ENCODE measurements around the gene ABCC6. TPM values are rescaled to one million over a fixed set of nuclear protein-coding genes. Genes with fewer than 3 reads are reported as not detected.
"Not testable (repeated sequence)": the region's sequence is repeated elsewhere in the genome, so short reads cannot be mapped to it uniquely, and the experiment has no call there.

Gene ABCC6
- total RNA-seq, 1 experiment from 2014 or later = not detected

DNA sequence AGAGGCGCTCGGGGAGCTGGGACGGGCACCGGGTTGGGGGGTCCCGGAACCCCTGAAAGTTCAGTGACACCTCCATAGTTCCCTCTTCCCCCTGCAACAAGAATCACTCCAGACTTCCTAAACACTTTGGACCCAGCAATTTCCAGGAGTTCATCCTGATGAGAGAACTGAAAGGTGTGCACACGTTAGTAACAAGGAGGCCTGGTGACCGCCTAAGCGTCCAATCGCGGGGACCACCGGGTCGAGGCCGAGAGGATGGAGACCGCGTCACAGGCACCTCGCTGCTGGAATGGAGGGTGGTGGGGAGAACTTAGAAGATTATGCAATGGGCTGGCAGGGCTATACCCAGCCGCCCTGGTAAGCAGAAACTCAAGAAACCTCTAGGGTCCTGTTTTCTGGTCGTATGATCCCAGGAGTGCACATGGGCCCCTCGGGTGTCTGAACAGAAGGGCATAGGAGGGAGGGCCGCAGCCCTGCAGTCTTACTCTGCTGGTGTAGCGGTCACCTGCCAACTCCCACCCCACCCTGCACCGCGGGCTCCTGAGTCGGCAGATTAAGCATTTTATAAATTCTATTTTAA, 458 bp upstream of the ABCC6 start:
- DNase-seq (ENCODE audit: low read depth) = not testable (repeated sequence)

DNA sequence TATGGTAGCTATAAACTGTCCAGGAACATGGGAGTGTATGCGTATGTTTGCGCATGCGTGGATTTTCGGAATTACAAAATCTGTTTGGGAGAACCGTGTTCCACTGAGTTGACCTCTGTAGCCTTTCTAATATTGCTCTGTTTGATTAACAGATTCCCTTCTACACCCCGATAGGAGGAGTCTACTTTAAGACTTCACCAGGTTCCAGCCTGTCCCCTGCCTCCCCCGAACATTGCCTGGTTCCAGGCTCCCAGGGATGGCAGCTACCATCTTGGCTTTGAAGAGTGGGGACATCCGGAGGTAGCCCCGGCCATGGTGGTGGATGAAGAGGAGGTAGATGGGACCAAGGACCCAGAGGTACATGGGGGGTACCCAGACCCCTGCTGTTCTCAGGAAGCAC, 1.9 kb downstream of the ABCC6 start:
- not testable (repeated sequence) for DNase-seq (ENCODE audit: low read depth)

DNA sequence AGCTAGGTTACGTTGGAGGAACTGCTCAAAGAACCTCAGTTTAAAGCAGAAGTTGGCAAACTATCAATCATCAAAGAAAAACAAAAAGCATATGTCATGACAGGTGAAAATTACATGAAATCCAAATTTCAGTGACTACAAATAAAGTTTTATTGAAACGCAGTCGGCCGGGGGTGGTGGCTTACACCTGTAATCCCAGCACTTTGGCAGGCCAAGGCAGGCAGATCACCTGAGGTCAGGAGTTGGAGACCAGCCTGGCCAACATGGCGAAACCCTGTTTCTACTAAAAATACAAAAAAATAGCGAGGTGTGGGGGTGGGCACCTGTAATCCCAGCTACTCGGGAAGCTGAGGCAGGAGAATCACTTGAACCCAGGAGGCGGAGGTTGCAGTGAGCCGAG, 2.8 kb downstream of the ABCC6 start:
- DNase-seq (ENCODE audit: low read depth) = not testable (repeated sequence)

DNA sequence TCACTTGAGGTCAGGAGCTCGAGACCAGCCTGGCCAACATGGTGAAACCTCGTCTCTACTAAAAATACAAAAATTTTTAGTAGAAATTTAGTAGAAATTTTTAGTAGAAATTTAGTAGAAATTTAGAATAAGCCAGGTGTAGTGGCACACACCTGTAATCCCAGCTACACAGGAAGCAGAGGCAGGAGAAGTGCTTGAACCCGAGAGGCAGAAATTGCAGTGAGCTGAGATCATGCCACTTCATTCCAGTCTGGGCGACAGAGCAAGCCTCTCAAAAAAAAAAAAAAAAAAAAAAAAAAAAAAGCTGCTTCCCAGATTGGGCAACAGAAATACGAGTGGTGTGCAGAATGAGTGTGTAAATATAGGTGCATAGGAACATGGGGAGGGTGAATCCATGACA, 4.5 kb downstream of the ABCC6 start:
- DNase-seq (ENCODE audit: low read depth) = not testable (repeated sequence)

DNA sequence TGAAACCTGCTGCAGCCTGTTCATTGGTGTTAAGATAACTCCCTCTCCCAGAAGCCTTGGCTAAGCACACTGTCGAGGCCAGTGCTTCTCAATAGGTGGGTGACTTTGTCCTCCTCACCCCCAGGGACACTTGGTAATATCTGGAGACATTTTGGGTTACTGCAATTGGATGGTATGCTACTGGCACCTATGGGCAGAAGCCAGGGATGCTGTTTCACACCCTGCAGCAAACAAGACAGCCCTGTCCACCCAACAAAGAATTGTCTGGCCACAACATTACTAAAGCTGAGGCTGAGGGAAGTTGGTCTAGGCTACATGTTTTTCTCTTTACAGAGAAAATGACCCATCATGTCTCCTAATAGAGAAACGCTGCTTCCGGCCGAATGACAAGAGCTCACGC, 4.9 kb downstream of the ABCC6 start:
- not testable (repeated sequence) for DNase-seq (ENCODE audit: low read depth)

DNA sequence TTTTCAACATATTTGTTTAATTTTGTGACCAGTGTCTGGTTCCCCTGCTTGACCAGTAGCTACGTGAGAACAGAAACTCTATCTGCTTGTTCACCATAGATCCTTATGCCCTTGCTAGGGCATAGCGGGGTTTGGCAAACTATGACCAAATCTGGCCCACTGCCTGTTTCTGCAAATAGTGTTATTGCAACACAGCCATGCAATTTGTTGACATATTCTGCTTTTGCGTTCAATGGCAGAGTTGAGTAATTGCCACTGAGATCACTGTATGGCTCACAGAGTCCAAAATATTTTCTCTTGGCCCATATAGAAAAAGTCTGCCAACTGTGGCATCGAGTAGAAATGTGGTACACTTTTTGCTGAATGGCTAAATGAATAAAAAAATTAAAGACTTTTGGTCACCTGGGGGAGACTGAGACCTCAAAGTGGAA, 9.4 kb downstream of the ABCC6 start:
- DNase-seq (ENCODE audit: low read depth) = not testable (repeated sequence)

DNA sequence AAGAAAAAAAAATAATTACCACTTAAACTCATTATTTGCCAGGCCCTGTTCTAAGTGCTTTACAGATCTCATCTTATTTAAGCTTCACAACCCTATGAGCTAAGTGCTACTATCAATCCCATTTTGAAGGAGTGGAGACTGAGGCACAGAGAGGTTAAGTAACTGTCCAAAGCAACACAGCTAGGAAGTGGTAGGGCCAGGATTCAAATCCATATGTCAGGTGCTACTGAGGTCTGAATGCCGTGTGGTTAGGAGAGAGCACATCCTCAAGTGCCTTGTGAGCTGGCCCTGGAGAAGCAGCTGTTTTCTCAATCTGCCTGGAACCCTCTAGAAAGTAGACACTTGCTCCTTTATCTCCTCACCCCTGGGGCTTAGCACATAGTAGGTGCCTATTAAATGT, 11.9 kb downstream of the ABCC6 start:
- not testable (repeated sequence) for DNase-seq (ENCODE audit: low read depth)

DNA sequence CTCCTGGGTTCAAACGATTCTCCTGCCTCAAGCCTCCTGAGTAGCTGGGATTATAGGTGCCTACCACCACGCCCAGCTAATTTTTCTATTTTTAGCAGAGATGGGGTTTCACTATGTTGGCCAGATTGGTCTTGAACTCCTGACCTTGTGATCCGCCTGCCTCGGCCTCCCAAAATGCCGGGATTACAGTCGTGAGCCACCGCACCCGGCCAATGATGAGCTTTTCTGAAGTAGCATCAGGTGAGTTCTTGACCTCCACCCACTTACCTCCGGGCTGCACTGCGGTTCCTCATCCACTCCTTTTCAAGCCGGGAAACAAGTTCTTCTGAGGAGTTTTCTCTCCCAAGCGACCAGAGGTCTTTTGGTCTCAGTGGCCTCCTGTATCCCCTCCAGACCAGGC, 14.8 kb downstream of the ABCC6 start:
- not testable (repeated sequence) for DNase-seq (ENCODE audit: low read depth)

DNA sequence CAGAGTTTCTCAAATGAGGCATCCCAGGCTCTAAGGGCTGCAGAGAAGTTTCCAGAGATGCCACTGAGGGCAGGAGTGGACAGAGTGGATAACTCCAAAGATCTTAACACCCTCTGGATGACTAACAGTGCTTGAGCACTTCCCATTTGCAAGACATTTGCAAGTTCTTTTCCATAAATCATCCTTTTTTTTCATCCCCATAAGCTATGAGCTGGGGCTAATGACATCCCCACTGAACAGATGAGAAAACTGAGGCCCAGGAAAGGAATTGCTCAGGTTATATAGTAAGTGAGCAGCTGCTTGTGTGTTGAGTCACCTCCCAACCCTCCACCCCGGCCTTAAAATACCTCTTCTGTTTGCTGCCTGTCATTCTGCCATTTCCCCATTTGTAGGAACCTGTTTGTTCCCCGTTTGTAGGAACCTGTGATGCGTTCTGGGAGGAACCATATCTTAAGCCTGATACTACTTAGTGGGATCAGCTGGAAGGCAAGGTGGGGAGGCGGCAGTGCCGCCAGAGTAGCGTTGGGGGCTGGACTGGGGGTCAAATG, 15.4 kb downstream of the ABCC6 start:
- DNase-seq (ENCODE audit: low read depth) = not testable (repeated sequence)

DNA sequence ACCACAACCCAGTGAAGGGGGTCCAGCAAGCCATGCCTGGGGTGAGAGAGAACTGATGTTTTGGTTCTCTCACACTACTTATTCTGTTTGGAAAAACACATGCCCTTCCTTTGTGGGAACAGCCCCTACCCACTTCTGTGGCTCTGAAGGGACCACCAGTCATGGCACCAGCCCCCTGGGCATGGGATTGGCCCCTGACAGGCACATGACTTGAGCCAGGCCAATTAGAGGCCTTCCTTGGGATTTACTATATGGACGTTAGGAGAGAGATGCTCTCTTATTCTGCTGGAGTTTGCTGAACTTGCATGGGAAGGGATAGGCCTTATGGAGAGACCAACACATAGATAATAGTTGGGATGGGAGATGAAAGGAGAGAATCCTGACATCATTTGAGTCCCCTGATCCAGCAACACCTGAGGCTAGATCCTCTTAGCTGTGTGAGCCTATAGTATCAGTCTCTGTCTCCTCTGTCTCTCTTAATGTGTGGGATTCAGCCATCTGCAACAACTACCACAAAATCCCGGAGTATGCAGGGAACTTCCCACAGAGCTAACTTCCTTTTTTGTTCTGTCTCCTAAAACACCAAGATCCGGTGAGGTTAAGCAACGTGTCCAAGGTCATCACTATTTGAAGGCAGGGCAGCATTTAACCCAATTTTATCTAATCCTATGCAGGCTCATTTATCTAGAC, 16.1 kb downstream of the ABCC6 start:
- DNase-seq (ENCODE audit: low read depth) = not testable (repeated sequence)

DNA sequence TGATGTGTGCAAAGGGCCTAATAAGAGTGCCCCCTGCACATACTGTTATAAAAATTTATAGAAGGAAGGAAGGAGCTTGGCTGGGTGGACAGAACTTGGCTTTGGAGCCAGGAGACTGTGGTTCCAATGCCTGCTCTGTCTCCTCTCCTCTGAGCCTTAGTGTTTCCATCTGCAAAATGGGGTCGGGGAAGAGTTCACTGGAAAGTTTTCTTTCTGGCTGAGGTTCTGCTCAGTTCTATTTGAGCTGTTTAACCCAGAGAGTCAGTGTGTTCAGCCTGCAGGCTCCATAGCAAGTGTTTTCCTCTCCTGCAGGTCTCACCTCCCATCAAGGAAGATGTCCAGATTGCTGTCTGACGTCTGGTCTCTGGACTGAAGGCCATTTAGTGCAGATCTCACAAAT, 17.4 kb downstream of the ABCC6 start:
- DNase-seq (ENCODE audit: low read depth) = not testable (repeated sequence)

DNA sequence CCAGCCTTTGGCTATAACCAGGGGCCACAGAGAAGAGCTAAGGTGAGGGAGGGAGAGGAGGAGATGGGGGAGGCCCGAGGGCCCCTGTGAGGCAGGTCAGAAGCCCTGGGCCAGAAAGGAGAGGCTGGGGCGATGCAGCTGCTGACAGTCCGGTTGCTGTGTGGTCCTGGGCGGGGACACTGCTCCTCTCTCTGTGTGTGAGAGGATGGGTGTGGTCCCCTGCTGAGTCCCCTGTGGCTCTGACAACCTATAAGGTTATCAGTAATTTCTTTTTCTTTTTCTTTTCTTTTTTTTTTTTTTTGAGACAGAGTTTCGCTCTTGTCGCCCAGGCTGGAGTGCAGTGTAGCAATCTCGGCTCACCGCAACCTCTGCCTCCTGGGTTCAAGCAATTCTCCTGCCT, 18.7 kb downstream of the ABCC6 start:
- not testable (repeated sequence) for DNase-seq (ENCODE audit: low read depth)

DNA sequence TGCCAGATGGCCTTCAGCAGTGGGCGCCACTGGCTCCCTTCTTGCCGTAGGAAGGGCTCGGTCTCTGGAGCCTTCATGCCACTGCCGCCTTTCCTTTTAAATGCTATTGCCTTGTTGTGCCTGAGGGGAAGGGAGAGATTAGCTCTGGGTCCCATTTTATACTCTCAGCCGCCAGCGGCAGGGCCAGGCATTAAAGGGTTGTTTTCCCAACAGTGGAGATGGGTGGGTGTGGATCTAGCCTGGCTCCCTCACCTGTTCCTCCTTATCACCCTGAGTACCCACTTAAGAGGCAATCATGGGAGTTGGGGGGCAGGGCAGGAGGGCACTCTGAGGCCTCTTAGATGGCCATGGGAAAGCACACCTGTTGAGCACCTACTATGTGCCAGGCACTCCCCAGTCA, 19.8 kb downstream of the ABCC6 start:
- not testable (repeated sequence) for DNase-seq (ENCODE audit: low read depth)

DNA sequence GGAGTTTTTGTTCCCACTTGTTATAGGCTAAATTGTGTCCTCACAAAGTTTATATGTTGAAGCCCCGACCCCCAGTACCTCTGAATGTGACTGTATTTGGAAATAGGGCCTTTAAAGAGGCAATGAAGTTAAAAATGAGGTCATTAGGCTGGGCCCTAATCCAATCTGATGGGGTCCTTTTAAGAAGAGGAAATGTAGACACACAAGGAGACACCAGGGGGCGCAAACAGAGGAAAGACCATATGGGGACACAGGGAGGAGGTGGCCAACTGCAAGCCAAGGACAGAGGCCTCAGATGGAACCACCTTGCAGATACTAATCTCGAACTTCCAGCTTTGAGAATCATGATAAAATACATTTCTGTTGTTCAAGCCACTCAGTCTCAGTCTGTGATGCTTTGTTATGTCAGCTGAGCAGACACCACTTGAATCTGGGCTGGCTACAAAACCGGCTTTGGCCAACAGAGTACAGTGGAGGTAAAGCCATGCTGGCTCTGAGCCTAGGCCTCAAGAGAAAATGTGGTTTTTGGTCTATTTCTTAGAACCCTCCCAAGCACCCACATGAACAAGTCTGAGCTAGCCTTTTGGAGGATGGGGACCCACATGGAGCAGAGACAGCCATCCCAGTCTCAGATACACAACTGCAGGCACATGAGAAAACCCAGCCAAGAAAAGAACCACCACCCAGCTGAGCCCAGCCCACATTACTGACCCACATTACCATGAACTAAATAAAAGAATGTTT, 20.7 kb downstream of the ABCC6 start:
- DNase-seq (ENCODE audit: low read depth) = peak; percentile 48

DNA sequence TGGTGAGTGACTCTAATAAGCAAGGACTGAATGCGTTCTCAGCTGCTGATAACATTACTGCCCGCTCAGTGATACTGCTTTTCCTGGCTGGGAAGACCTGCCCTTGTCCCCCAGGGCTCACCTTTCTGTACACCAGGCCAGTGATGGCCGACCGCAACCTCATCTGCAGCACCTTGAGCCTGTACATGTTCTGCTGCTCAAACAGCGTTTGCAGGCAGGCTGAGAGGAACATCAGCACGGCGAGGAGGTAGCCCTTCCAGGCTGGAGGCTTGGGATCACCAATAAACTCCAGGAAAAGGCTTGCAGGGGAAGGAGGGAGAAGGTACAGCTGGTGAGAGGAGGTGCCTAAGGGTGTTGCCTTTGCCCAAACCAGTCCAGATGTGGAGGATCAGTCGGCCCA, 21.4 kb downstream of the ABCC6 start:
- not testable (repeated sequence) for DNase-seq (ENCODE audit: low read depth)

DNA sequence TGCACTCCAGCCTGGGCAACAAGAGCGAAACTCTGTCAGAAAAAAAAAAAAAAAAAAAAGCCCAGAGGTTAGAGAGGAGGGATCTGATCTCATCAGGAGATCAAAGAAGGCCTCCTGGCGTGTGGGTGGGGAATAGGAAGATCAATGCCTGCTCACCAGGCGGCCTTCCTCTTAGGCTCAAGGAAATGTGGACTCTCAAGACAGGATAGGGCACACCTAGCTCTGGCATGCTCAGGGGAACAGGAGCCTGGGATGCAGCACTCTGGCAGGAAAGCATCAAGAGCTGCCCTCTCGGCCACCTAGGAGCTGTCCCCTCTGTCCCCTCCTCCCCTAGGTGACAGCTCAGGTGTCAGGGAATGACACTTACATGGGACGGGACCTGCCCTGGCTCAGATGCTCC, 22.9 kb downstream of the ABCC6 start:
- not testable (repeated sequence) for DNase-seq (ENCODE audit: low read depth)

DNA sequence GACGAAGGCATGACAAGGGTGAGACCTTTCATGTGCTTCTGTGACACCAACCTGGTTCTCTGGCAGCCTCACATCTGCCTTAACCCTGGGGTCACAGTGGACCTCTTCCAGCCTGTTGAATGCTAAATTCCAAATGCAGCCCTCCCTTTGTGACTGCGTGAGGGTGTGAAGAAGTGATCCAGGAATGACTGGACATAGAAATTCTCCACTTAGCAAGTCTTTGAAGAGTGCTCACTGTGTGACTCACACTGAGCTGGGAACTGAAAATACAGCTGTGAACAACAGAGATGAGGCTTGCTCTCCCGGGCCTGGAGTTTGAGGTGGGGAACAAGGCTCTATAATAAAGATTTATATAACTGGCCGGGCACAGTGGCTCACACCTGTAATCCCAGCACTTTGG, 23.9 kb downstream of the ABCC6 start:
- DNase-seq (ENCODE audit: low read depth) = peak; percentile 66

DNA sequence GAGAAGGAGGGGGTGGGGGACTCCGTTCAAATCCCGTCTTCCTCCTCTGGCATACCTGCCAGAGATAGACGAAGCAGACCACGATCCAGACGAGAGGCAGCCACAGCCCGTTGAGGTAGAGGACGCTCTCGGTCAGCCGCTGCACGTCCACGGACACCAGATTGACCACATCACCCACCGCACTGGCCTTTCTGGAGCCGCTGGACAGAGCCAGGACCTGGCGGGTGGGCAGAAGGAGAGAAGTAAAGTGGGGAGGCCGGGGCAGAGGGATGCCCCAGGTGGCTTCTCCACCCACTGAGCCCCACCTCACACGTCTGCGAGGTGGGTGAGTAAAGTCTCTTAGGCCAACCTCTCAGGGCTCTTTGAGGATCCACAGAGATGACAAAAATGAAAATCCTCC, 25.3 kb downstream of the ABCC6 start:
- DNase-seq (ENCODE audit: low read depth) = no peak

DNA sequence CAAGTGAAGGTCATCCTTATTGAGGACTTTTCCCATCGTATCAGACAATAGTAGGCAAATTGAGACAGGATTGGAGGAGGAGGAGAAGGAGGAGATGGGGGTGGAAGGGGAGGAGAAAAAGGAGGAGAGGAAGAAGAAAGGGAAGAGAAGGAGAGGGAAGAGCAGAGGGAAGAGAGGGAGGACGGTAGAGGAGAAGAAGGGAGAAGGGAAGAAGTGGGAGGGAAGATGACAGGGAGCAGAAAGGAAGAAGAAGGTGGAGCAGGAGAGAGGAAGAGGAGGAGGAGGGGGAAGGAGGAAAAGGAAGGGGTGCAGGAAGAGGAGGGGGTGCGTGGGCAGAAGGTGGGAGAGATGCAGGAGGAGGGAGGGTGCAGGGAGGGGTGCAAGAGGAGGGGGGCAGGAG, 26.0 kb downstream of the ABCC6 start:
- no peak for DNase-seq (ENCODE audit: low read depth)

DNA sequence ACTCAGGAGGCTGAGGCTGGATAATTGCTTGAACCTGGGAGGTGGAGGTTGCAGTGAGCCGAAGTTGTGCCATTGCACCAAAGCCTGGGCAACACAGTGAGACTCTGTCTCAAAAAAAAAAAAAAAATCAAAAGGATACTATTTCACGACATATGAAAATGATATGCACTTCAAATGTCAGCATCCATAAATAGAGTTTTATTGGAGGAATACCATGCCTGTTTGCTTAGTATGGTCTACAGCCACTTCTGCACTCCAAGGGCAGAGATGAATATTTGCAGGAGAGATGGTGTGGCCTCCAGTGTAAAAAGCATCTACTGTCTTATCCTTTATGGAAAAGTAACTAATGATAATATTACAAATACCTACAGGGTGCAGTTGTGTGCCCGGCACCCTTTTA, 27.2 kb downstream of the ABCC6 start:
- no peak for DNase-seq (ENCODE audit: low read depth)

DNA sequence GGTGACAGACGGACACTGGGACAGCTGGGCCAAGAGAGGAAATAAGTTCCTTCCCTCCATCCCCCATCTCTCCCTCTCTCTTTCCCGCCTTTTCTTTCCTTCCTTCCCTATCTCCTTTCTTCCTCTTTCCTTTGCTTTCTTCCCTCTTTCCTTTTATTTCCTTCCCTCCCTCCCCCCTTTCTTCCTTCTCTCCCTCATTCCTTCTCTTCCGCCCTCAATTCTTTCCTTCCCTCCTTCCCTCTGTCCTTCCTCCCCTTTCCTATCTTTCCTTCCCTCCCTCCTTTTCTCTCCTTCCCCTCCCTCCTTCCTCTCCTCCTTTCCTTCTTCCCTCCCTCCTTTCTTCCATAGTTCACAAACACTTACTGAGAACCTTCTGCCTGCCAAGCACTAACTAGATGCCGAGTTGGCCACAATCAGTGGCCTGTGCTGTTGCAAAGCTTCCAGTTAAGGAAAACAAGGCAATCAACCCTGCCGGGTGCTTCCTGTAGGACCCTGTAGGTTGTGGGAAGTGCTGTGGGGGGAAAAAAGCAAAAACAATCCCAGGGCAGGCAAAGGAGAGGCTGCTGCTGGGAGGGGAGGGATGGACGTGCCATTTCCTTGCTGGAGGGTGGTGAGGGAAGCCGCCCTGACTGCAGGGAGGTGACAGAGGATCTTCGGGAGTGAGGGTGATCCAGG, 31.7 kb downstream of the ABCC6 start:
- DNase-seq (ENCODE audit: low read depth) = no peak

DNA sequence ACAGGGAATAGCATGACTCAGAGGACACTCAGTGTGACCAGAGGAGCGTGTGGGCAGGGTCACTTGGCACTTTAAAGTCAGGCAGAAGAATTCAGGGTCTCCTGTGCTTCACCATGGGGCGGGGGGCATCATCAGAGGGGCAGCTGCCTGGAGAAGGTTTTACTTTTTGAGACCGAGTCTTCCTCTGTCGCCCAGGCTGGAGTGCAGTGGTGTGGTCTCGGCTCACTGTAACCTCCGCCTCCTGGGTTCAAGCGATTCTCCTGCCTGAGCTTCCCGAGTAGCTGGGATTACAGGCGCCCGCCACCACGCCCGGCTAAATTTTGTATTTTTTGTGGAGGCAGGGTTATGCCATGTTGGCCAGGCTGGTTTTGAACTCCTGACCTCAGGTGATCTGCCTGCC, 32.3 kb downstream of the ABCC6 start:
- not testable (repeated sequence) for DNase-seq (ENCODE audit: low read depth)

All from HT1080 (cell line).